NCI-H2227 (cell line): ENCODE results near the gene YTHDF2.
"Not testable (repeated sequence)": the region's sequence is repeated elsewhere in the genome, so short reads cannot be mapped to it uniquely, and the experiment has no call there.

Experiments used
- DNase-seq: peaks from one replicate; lab custom pipeline; 2025; ENCODE audit not compliant: unreplicated experiment; lab: John Stamatoyannopoulos, UW

Gene YTHDF2

GRCh38 chr1:28736450-28737306, at the start of gene YTHDF2:
TSS of gene YTHDF2 (plus strand) at chr1:28736940. CDS start at chr1:28737121, 181 bp downstream.
- DNase-seq = peak; percentile 99

DNA sequence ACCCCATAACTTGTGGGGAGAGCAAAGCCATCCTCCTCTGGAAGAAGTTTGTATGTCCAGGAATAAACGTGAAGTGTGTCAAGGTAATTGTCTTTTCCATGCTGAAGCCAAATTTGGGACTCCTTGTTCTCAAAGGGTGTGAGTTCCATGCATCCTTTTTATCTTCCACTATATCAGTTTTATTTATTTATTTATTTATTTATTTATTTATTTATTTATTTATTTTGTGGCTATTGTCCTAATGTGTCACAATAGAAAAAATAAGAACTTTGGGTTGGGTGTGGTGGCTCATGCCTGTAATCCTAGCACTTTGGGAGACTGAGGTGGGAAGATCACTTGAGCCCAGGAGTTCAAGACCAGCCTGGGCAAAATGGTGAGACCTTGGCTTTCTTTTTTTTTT, 45.1 kb upstream of the YTHDF2 start:
- DNase-seq = not testable (repeated sequence)

DNA sequence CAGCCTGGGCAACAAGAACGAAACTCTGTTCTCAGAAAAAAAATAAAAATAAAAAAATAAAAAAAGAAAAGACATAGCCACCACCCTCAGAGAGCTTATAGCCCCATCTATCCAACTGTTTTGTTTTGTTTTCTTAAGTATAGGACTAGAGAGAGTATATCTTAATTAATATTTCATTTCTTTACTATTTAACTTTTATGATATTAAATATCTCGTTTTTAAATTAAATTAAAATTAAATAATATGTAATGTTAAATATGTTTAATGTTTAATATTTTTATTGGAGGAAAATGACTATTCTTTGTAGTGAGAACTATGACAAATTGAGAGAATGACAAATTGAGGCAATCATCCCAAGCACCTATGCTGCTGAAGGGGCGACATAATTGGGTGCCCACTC, 33.1 kb upstream of the YTHDF2 start:
- DNase-seq = no peak

- no peak for DNase-seq
Measured at GRCh38 chr1:28716336-28716735, 20.4 kb upstream of the YTHDF2 start.

DNA sequence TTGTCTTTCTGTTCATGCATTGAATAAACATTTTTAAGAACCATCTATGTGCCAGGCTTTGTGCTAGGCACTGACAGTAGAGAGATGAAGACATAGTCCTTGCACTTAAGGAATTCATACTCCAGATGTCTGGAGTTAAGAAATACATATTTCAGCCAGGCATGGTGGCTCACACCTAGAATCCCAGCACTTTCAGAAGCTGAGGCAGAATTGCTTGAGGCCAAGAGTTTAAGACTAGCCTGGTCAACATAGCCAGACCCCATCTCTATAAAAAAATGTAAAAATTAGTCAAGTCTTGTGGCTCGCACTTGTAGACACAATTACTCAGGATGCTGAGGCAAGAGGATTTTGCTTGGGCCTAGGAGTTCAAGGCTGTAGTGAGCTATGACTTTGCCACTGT, 18.6 kb upstream of the YTHDF2 start:
- DNase-seq = no peak

- DNase-seq = no peak
Measured at GRCh38 chr1:28718586-28719331, 18.0 kb upstream of the YTHDF2 start.

DNA sequence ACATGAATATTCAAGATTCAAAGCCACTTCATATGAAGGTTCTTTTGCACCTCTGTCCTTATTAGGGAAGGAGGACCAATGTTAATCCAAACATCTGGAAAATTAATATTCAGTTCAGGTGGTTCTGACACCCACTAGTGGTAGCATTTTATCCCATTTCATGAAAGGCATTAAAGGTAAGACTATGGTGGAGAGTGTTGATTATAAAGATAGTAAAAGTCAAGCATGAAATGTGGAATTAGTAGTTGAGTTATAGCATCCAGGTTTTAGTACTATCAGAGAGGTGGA, 17.5 kb upstream of the YTHDF2 start:
- no peak for DNase-seq

GRCh38 chr1:28720376-28720775, 16.4 kb upstream of the YTHDF2 start:
- no peak for DNase-seq

DNA sequence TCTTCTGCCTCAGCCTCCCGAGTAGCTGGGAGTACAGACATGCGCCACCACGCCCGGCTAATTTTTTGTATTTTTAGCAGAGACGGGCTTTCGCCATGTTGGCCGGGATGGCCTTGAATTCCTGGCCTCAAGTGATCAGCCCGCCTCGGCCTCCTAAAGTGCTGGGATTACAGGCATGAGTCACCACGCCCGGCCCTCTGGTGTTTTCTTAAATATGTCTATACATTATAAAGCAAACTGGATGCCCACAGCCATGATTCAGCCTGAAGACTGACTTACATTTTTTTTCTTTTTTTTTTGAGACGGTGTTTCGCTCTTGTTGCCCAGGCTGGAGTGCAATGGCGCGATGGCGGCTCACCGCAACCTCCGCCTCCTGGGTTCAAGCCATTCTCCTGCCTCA, 14.8 kb upstream of the YTHDF2 start:
- DNase-seq = not testable (repeated sequence)

GRCh38 chr1:28725365-28725764, 11.4 kb upstream of the YTHDF2 start:
- not testable (repeated sequence) for DNase-seq

DNA sequence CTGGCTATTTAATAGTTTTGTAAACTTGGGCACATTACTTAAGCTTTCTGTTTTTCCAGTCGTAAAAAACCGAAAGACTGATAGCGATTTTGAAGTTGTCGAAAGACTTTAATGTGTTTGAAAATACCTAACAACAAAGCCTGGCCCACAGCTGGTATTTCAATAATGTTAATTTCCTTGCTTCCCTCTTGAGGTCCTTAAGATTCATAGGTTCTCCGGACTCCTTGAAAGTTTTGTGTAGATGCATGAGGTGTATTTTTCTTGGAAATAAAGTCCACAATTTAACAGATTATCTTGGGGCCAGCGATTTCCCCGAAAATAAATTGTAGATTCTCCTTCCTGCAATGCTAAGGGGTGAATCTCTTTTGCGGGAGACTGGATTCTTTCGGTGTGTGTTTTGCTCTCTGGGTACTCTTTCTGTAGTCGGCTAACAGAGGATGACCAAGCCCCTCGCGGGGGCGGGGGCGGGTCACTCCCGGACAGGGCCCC, 735 bp upstream of the YTHDF2 start:
- DNase-seq = no peak

DNA sequence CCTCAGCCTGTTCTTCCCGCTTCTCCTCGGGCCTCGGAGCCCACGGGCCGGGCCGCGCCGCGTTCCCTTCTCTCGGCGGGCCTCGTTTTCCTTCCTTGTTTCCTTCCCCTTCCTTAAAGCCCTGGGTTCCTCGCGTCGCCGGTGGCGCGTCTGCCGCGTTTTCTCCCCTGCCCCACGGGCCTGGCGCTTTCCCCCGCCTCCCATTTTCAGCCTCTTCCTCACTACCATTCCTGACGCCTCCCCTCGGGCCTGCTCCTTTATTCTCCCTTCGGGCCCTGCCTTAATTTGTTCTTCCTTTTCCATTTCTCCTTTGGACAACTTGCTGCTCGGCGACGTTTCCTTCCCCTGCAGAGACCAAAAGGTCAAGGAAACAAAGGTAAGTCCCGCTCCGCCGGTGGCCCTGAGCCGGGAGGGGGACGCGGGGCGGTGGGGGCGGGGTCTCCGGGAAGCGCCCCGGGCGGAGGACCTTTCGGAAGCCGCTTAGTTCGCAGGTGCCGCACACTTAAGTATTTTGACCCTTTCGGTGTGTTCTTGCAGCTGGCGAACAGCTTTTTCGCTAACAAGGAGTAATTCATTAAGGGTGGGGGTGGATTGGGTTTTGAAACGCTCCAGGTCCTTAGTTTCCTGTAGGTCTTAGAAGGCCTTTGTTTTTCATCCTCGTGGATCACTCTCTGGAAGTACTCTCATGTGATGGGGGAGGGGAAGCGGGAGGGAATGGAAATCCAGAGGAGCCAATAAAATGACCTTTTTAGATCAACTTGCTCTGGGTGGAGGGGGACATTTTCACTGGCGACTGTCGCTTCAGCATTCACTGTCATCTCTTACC, 780 bp downstream of the YTHDF2 start:
- DNase-seq = peak; percentile 82

- no peak for DNase-seq
Measured at GRCh38 chr1:28740118-28740517, 3.4 kb downstream of the YTHDF2 start.

- DNase-seq = no peak
Measured at GRCh38 chr1:28744184-28744583, 7.4 kb downstream of the YTHDF2 start.

DNA sequence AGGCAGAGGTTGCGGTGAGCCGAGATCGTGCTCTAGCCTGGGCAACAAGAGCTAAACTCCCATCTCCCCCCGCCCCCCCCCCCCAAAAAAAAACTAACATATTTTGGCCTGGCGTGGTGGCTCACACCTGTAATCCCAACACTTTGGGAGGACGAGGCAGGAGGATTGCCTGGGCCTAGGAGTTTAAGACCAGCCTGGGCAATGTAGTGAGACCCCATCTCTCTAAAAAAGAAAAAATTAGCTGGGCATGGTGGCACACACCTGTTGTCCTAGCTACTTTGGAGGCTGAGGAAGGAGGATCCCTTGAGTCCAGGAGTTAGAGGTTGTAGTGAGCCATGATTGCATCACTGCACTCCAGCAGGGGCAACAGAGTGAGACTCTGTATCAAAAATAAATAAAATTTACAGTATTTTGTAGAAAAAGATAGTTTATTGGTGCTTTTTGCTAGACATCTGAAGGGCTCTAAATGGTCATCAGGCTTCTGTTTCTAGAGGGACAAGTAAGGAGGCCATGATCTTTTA, 9.0 kb downstream of the YTHDF2 start:
- DNase-seq = no peak

DNA sequence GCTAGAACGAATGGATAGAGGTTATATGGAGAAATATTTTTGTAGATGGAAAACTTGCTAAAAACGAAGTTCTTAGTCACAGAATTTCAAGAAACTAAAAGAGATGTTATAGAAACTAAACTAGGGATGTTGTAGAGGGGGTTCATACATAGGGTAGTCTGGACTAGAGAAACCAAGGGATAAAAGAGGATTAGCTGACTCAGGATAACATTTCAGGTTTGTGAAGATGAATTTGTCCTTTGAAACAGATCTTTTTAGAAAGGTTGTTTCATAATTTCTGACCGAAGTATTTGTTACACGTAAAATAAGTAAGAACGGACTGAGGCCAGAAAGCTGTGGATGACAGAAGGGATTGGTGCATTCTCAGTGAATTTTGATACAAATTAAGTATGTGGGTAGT, 13.6 kb downstream of the YTHDF2 start:
- DNase-seq = no peak

DNA sequence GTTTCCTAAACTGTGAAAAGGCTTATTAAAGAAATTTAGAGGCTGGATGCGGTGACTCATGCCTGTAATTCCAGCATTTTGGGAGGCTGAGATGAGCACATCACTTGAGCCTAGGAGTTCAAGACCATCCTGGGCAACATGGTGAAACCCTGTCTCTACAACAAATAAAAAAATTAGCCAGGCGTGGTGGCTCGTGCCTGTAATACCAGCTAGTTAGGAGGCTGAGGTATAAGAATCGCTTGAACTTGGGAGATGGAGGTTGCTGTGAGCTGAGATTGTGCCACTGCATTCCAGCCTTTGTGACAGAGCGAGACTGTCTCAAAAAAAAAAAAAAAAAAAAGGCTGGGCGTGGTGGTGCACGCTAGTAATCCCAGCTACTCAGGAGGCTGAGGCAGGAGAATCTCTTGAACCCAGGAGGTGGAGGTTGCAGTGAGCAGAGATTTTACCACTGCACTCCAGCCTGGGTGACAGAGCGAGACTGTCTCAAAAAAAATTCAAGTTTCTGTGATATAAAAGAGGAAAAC, 14.1 kb downstream of the YTHDF2 start:
- not testable (repeated sequence) for DNase-seq

- no peak for DNase-seq
Measured at GRCh38 chr1:28751315-28752060, 14.7 kb downstream of the YTHDF2 start.

- DNase-seq = no peak
Measured at GRCh38 chr1:28755701-28756100, 19.0 kb downstream of the YTHDF2 start.

- no peak for DNase-seq
Measured at GRCh38 chr1:28756846-28757245, 20.1 kb downstream of the YTHDF2 start.
